MG63 (cell line): ENCODE results near the gene DPEP3. TPM values are rescaled to one million over a fixed set of nuclear protein-coding genes. Genes with fewer than 3 reads are reported as not detected.

Experiments used
- DNase-seq: peaks from one replicate; pipeline ENCODE4 v3.0.0-alpha.2; 2020
- H3K27me3 ChIP-seq: fragments of 250-450 bp; sonication (Bioruptor Pico); 2 replicates; pipeline ENCODE4 v1.5.1; 2020; ENCODE audit warnings: mild to moderate bottlenecking, moderate library complexity
- H3K36me3 ChIP-seq: fragments of 250-450 bp; sonication (Bioruptor Pico); 2 replicates; pipeline ENCODE4 v1.5.1; 2020; ENCODE audit warnings: mild to moderate bottlenecking, moderate library complexity
- H3K4me3 ChIP-seq: fragments of 250-450 bp; sonication (Bioruptor Pico); 2 replicates; pipeline ENCODE4 v1.5.1; 2020; ENCODE audit warnings: mild to moderate bottlenecking, moderate library complexity
- H3K9me3 ChIP-seq: fragments of 250-450 bp; sonication (Bioruptor Pico); 2 replicates; pipeline ENCODE4 v1.5.1; 2020; ENCODE audit warnings: mild to moderate bottlenecking, moderate library complexity
- total RNA-seq: library from RNA; depleted of rRNA; stranded (reverse); fragments of >200 nt; shearing (Covaris generic); gene quantifications from 2 replicates; pipeline ENCODE4 v1.2.3, GENCODE V29; 2014; ENCODE audit warnings: low replicate concordance

The DPEP3 gene
- total RNA-seq, 1 experiment from 2014 or later = not detected

GRCh38 chr16:67961551-67961957 is 18.7 kb downstream of the DPEP3 start:
- H3K4me3 ChIP-seq = no peak overlapping the region
- H3K27me3 ChIP-seq = no peaks in the 10 kb centered on the region
- peaks cover 2% of the 10 kb centered on the region for H3K36me3 ChIP-seq
- no peak for DNase-seq
- no peaks in the 10 kb centered on the region for H3K9me3 ChIP-seq

- Histone ChIP-seq H3K27me3 (no peaks in the 10 kb centered on the region), H3K36me3 (peaks cover 2% of the 10 kb centered on the region), H3K4me3 (no peak overlapping the region), H3K9me3 (no peaks in the 10 kb centered on the region)
- no peak for DNase-seq
Measured at GRCh38 chr16:67959536-67960329, 20.6 kb downstream of the DPEP3 start.

- no peak for DNase-seq
- Histone ChIP-seq H3K4me3 (no peak overlapping the region), H3K27me3 (no peaks in the 10 kb centered on the region), H3K9me3 (no peaks in the 10 kb centered on the region), H3K36me3 (no peaks in the 10 kb centered on the region; the same call in none of the 2 replicates)
Measured at GRCh38 chr16:67957622-67958021, 22.7 kb downstream of the DPEP3 start.

- DNase-seq = no peak
- Histone ChIP-seq H3K9me3 (no peaks in the 10 kb centered on the region), H3K4me3 (no peak overlapping the region), H3K27me3 (no peaks in the 10 kb centered on the region), H3K36me3 (no peaks in the 10 kb centered on the region; the same call in none of the 2 replicates)
Measured at GRCh38 chr16:67954421-67955196, 25.7 kb downstream of the DPEP3 start.

- H3K9me3 ChIP-seq = no peaks in the 10 kb centered on the region
- no peak overlapping the region for H3K4me3 ChIP-seq
- H3K36me3 ChIP-seq = no peaks in the 10 kb centered on the region; the same call in none of the 2 replicates
- H3K27me3 ChIP-seq = no peaks in the 10 kb centered on the region
- DNase-seq = no peak
Measured at GRCh38 chr16:67953641-67954375, 26.5 kb downstream of the DPEP3 start.

GRCh38 chr16:67951485-67951884 is 28.8 kb downstream of the DPEP3 start:
- no peaks in the 10 kb centered on the region for H3K27me3 ChIP-seq
- H3K36me3 ChIP-seq = no peaks in the 10 kb centered on the region; the same call in none of the 2 replicates
- no peaks in the 10 kb centered on the region for H3K9me3 ChIP-seq
- H3K4me3 ChIP-seq = no peak overlapping the region
- no peak for DNase-seq

- DNase-seq = no peak
- no peak overlapping the region for H3K4me3 ChIP-seq
- H3K36me3 ChIP-seq = no peaks in the 10 kb centered on the region
- H3K9me3 ChIP-seq = no peaks in the 10 kb centered on the region
- H3K27me3 ChIP-seq = no peaks in the 10 kb centered on the region
Measured at GRCh38 chr16:67950335-67950843, 29.9 kb downstream of the DPEP3 start.

- Histone ChIP-seq H3K27me3 (no peaks in the 10 kb centered on the region), H3K9me3 (no peaks in the 10 kb centered on the region), H3K4me3 (no peak overlapping the region), H3K36me3 (no peaks in the 10 kb centered on the region)
- no peak for DNase-seq
Measured at GRCh38 chr16:67949645-67950044, 30.7 kb downstream of the DPEP3 start.

- Histone ChIP-seq H3K27me3 (no peaks in the 10 kb centered on the region), H3K9me3 (no peaks in the 10 kb centered on the region), H3K36me3 (no peaks in the 10 kb centered on the region), H3K4me3 (no peak overlapping the region)
- DNase-seq = no peak
Measured at GRCh38 chr16:67948015-67948414, 32.3 kb downstream of the DPEP3 start.

- Histone ChIP-seq H3K4me3 (no peak overlapping the region), H3K9me3 (no peaks in the 10 kb centered on the region), H3K36me3 (no peaks in the 10 kb centered on the region), H3K27me3 (no peaks in the 10 kb centered on the region)
- DNase-seq = no peak
Measured at GRCh38 chr16:67946966-67947558, 33.2 kb downstream of the DPEP3 start.

GRCh38 chr16:67946128-67946569 is 34.1 kb downstream of the DPEP3 start:
- no peaks in the 10 kb centered on the region for H3K36me3 ChIP-seq
- DNase-seq = no peak
- H3K4me3 ChIP-seq = no peak overlapping the region
- no peaks in the 10 kb centered on the region for H3K9me3 ChIP-seq
- H3K27me3 ChIP-seq = no peaks in the 10 kb centered on the region

GRCh38 chr16:67945392-67945933 is 34.8 kb downstream of the DPEP3 start:
- H3K27me3 ChIP-seq = no peaks in the 10 kb centered on the region
- no peaks in the 10 kb centered on the region for H3K9me3 ChIP-seq
- no peak for DNase-seq
- no peak overlapping the region for H3K4me3 ChIP-seq
- H3K36me3 ChIP-seq = no peaks in the 10 kb centered on the region

- Histone ChIP-seq H3K36me3 (no peaks in the 10 kb centered on the region; the same call in 1 of the 2 replicates), H3K9me3 (no peaks in the 10 kb centered on the region), H3K4me3 (no peak overlapping the region), H3K27me3 (no peaks in the 10 kb centered on the region)
- DNase-seq = no peak
Measured at GRCh38 chr16:67944690-67945391, 35.5 kb downstream of the DPEP3 start.

- H3K4me3 ChIP-seq = no peak within 1 kb of the TSS
- no peaks in the 10 kb centered on the region for H3K27me3 ChIP-seq
- H3K36me3 ChIP-seq = no peaks in the 10 kb centered on the region; the same call in 1 of the 2 replicates
- no peaks in the 10 kb centered on the region for H3K9me3 ChIP-seq
- no peak for DNase-seq
Measured at GRCh38 chr16:67943619-67944504, 36.4 kb downstream of the DPEP3 start, which contains the start of gene LCAT. TSS of gene LCAT (minus strand) at chr16:67944120. CDS start at chr16:67944101, 19 bp downstream.

- Histone ChIP-seq H3K27me3 (no peaks in the 10 kb centered on the region), H3K4me3 (no peak overlapping the region), H3K36me3 (no peaks in the 10 kb centered on the region; the same call in 1 of the 2 replicates), H3K9me3 (no peaks in the 10 kb centered on the region)
- DNase-seq = no peak
Measured at GRCh38 chr16:67943256-67943618, 37.1 kb downstream of the DPEP3 start.
